GM21825 (cell line): ENCODE results near the gene CELF4.
"Not testable (repeated sequence)": the region's sequence is repeated elsewhere in the genome, so short reads cannot be mapped to it uniquely, and the experiment has no call there.

Source experiments
- ATAC-seq: cut with Tn5 transposase; IDR thresholded peaks from one replicate; pipeline ENCODE4 v1.9.1; 2021; ENCODE audit warnings: mild to moderate bottlenecking, moderate library complexity; ENCODE audit not compliant: unreplicated experiment

Gene CELF4

GRCh38 chr18:37473195-37473840, 92.3 kb downstream of the CELF4 start:
- no peak for ATAC-seq

DNA sequence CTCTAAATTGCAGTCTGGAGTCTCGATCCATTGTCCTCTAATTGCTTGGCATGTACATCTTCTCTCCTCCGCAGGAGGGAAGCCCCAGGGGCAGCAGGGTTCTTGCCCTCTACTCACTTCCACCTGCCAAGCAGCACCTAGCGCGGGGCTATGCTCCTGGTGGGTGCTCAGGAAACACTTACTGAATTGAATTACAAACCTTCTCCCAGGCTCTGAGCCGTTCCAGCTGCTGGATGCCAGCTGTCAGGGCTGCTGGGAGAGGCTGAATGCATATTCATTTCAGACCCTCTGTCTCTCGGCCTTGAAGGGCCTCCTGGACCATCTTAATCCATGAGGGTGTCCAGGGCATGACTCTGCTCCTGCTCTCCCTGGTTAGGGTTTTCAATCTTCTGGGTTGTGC, 94.0 kb downstream of the CELF4 start:
- no peak for ATAC-seq

DNA sequence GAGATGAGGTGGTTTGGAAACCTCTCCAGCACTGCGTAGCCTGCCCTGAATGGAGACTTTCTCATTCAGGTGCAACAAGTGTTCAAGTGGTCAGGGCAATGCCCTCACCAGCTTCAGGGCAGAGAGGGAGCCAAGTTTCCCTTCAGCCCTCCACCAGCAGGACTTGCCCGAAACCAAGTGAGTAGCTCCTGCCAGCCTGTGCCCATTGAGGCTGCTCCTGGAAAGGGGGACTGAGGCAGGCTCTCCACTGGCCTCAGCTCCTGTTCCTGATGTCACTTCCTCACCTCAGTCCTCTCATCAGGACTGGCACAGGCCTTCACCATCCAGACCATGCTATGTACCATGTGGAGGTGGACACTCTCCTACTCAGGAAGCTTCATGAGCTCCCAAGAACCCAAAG, 94.6 kb downstream of the CELF4 start:
- no peak for ATAC-seq

- no peak for ATAC-seq
Observed at GRCh38 chr18:37467002-37467662, 98.5 kb downstream of the CELF4 start.

- no peak for ATAC-seq
Observed at GRCh38 chr18:37465958-37466357, 99.6 kb downstream of the CELF4 start.

GRCh38 chr18:37464257-37464656, 101.3 kb downstream of the CELF4 start:
- ATAC-seq: no peak

DNA sequence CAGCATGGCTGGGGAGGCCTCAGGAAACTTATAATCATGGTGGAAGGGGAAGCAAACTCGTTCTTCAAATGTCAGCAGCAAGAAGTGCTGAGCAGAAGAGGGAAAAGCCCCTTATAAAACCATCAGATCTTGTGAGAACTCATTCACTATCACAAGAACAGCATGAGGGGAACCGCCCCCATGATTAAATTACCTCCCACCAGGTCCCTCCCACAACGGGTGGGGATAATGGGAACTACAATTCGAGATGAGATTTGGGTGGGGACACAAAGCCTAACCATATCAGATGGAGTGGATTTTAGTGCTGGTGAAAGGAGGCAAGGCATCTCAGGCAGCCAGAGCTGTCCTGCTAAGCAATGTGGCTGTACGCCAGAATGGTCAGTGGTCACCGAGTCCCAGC, 104.3 kb downstream of the CELF4 start:
- not testable (repeated sequence) for ATAC-seq

DNA sequence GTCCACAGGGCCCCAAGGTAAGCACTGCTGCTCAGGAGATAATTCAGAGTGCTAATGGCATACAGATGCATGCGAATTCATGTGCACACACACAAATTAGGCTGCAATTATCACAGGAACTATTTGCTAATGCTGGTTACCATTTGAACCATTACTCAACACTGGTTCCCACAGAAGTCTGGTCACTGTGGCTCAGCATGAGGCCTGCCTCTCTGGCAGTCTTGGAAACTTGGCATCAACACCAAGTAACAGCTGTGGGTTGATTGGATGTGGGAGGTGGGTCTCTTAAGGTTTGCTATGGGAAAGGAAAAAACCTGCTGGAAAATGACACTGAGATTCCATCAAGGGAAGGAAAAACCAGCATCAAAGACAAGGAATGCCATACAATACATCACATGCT, 105.0 kb downstream of the CELF4 start:
- ATAC-seq: no peak

DNA sequence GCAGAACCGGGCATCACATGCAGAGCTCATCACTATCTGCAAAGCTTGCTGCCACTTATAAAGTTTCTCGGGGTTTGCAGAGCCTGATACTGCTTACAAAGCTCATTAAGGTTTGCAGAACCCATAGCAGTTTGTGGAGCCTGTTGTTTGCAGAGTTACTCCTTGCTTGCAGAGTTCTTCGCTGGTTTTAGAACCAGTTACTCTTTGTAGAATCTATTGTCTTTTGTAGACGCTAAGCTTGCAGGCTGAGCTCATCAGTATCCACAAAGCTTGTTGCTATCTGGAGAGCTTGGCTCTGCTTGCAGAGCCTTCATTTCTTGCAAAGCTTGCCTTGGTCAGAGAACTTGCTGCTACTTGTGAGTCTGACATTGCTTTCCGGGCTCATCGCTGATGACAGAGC, 106.9 kb downstream of the CELF4 start:
- no peak for ATAC-seq

GRCh38 chr18:37457753-37458152, 107.8 kb downstream of the CELF4 start:
- no peak for ATAC-seq

DNA sequence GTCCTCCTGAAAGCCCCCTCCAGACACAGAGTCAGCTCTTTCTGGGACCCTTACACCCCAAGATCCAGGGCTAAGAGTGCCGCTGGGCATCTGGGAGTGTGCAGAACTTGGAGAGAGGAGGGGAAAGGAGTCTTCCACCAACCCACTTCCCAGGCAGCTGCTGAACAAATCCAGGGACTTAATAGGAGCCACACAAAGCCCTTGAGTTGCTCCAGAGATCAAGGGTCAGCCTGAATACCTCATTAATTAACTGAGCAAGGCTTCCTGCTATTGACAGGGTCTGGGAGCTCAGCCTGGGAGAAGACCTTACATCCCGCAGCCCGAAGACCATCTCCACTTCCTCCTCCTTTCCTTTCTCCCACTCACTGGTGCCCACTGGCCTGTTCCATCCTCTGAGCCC, 108.3 kb downstream of the CELF4 start:
- no peak for ATAC-seq

DNA sequence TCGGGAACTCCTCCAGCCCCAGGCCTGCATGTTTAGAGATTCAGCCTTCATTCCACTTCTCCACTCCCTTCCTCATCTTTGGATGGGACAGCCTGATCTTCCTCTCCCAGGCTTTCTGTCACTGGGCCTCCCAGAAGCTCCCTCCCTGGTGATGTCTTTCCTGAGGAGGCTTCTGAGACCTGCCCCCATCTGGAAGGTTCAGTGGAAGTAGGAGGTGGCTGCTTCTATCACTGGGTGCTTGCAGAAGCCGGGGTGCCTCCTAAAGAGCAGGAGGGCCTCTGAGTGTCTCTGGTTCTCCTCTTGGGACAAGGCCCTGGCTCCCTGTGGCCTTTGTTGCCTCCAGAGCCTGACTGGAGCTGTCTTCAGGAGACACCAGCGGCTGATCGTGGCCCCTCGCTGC, 108.7 kb downstream of the CELF4 start:
- ATAC-seq: no peak

- no peak for ATAC-seq
Observed at GRCh38 chr18:37456395-37456794, 109.2 kb downstream of the CELF4 start.

DNA sequence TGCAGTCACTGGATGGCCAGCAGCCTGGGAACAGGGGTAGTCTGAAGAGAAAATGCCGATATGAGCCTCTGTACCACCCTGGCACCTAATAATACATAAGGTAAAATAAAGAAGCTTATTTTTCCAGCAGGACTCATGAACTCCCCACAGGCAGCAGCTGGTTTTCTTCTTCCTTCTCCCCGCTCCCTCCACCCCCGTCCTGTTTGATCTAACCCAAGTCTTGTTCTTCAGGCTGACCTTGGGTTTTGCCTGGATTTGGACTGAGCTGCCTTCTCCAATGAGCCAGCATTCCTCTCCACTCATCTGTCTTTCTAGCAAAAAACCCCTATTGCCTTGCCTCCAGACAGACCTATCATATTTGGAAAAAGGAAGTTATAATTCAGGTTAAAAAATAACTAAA, 111.8 kb downstream of the CELF4 start:
- no peak for ATAC-seq

- ATAC-seq: no peak
Observed at GRCh38 chr18:37452682-37453385, 112.8 kb downstream of the CELF4 start.

DNA sequence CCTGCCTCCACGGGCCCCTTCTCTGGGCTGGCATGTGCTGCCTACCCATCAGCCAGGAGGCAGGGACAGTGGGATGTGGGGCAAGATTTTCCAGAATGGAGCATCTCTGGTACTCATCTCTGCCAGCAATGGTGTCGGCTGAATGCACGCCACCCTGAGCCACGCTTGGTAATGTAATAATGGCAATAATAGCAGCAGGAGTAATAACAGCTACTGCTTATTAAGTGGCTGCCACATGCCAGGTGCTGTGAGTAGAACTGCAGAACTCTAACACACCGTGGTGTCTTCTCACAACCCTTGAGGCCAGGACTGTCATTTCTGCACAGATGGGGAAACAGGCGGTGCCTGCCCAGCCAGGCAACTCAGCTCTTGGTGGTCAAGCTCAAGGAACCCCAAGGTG, 113.6 kb downstream of the CELF4 start:
- no peak for ATAC-seq

GRCh38 chr18:37451239-37451825, 114.3 kb downstream of the CELF4 start:
- ATAC-seq: no peak

DNA sequence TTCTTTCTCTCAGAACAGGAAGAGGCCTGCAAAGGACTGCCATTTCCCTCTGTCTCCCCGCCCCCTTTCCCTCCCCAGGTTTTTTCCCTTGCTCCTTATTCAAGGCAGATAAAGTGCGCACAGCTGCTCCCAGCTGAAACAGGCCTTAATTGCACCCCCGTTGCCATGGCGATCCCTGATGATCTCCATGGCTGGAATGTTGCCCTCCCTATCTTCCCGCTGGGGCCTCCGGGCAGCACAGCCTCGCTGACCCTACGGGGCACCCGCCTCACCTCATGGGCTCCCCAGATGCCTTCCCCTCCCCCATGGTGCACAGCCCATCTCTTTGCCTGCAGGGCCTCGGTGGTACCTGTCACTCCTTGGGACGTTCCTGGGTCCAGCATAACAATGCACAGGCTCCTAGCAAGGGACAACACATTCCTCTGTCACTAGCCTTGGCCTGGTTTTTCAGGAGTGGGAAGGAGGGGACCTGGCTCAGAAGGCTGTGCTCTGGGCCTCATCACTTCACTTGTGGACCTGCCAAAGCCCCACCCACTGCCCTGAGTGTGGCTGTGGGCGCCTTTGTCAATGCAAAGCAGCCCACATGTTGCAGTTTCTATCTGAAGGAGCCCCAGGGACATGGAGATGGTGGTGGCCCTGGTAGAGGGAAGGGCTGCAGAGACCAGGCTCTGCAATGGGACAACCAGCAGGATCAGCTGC, 115.0 kb downstream of the CELF4 start:
- no peak for ATAC-seq

DNA sequence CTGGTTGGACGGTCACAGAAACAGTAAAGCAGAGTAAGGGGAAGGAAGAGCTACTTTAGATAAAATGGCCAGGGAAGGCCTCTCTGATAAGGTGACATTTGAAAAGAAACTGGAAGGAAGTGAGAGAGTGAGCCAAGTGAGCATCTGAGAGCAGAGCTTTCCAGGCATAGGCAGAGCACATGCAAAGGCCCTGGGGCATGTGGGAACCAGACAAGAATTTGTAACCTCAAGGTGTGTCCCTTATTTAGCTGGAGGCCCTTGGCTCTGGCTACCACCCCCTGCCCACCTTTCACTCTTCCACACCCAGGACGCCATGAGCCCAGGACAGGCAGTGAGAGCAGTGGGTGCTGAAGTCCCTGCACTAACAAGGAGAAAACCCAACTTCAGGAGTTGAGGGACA, 116.0 kb downstream of the CELF4 start:
- ATAC-seq: no peak

DNA sequence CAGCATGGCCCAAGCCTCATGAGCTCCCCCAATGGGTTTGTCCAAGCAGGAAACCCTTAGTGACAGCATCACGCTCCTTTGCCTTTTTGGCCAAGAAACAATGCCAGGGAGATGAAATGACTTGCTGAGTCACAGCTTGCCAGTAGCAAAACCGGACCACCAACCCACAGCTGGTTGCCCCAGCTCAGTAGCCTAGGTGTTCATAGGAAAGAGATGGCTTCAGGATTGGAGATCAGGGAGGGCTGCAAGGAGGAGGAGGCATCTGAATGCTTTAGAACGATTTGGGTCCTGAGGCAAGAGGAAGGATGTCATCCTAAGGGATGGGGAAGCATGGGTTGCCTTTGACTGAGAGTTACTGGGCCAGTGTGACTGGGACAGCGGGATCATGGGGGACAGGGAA, 116.7 kb downstream of the CELF4 start:
- no peak for ATAC-seq
